Panc1 (cell line): ENCODE measurements around the gene SPRR2A.

ENCODE experiments used
- POLR2AphosphoS5 ChIP-seq: IDR thresholded peaks from 2 replicates; pipeline ENCODE4 v1.6.1; 2012; ENCODE audit warnings: mild to moderate bottlenecking, low read depth, low read length, moderate library complexity
- TCF7L2 ChIP-seq: IDR thresholded peaks from 2 replicates; pipeline ENCODE4 v1.6.1; 2011; ENCODE audit warnings: mild to moderate bottlenecking, low read depth, low read length, inconsistent platforms
- TF ChIP-seq, protein P1 (sequence below): fragments of 450-650 bp; IDR thresholded peaks from 2 replicates; pipeline ENCODE4 v1.5.1; 2017; ENCODE audit warnings: mild to moderate bottlenecking
- TF ChIP-seq, protein P2 (sequence below), 2 experiments: IDR thresholded peaks; 2 replicates each; pipeline ENCODE4 v1.6.1; 2011 to 2012; ENCODE audit warnings: low read depth in 2 of 2, control low read depth in 1 of 2, low read length in 1 of 2, mild to moderate bottlenecking in 1 of 2, moderate library complexity in 1 of 2; ENCODE audit not compliant: insufficient read depth in 1 of 2

DNA sequence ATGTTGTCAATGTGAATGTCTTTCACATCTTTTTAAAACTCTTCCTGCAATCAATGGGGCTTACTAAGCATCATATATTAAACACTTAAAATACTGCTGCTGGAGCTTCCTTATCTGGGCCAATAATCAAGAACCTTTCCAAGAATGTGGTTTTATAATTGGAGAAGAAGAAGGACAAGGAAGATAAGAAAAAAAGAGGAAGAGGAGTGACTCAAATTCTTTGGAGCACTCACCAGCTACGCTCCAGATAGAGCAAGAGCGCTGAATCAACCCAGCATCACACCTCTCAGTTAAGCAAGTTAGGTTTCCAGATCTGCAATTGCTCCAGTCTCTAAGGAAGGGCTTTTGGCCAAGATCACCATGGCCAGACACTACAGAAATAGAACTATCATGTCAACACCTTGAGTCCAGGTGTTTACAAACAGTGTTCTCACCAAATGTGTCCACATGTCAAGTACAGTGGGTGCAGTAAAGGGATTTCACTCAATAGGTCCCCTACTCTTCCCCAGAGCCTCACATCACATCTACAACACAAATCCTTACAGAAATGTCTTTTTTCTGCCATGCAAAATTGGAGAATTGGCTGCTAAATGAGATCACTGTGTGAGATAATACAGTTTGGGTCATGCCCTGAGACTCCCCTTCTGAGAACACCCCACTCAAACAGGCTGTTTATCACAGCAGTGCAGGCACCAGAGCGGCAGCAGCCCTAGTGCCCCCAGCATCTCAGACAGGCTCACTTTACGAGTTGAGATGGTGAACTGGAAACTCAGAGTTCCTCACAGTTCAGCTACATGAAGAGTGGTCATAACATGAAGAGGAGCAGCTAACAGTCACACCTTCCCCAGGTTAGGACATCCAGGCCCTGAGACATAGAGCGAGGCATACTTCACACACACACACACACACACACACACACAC is 15.8 kb upstream of the SPRR2A start:
- TF ChIP-seq, protein P1, sequence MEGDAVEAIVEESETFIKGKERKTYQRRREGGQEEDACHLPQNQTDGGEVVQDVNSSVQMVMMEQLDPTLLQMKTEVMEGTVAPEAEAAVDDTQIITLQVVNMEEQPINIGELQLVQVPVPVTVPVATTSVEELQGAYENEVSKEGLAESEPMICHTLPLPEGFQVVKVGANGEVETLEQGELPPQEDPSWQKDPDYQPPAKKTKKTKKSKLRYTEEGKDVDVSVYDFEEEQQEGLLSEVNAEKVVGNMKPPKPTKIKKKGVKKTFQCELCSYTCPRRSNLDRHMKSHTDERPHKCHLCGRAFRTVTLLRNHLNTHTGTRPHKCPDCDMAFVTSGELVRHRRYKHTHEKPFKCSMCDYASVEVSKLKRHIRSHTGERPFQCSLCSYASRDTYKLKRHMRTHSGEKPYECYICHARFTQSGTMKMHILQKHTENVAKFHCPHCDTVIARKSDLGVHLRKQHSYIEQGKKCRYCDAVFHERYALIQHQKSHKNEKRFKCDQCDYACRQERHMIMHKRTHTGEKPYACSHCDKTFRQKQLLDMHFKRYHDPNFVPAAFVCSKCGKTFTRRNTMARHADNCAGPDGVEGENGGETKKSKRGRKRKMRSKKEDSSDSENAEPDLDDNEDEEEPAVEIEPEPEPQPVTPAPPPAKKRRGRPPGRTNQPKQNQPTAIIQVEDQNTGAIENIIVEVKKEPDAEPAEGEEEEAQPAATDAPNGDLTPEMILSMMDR, result no peak
- TF ChIP-seq POLR2AphosphoS5 (no peak), TCF7L2 (no peak)
- TF ChIP-seq, protein P2, sequence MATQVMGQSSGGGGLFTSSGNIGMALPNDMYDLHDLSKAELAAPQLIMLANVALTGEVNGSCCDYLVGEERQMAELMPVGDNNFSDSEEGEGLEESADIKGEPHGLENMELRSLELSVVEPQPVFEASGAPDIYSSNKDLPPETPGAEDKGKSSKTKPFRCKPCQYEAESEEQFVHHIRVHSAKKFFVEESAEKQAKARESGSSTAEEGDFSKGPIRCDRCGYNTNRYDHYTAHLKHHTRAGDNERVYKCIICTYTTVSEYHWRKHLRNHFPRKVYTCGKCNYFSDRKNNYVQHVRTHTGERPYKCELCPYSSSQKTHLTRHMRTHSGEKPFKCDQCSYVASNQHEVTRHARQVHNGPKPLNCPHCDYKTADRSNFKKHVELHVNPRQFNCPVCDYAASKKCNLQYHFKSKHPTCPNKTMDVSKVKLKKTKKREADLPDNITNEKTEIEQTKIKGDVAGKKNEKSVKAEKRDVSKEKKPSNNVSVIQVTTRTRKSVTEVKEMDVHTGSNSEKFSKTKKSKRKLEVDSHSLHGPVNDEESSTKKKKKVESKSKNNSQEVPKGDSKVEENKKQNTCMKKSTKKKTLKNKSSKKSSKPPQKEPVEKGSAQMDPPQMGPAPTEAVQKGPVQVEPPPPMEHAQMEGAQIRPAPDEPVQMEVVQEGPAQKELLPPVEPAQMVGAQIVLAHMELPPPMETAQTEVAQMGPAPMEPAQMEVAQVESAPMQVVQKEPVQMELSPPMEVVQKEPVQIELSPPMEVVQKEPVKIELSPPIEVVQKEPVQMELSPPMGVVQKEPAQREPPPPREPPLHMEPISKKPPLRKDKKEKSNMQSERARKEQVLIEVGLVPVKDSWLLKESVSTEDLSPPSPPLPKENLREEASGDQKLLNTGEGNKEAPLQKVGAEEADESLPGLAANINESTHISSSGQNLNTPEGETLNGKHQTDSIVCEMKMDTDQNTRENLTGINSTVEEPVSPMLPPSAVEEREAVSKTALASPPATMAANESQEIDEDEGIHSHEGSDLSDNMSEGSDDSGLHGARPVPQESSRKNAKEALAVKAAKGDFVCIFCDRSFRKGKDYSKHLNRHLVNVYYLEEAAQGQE (IDR thresholded peaks at IDR 0.05; ENCODE audit: insufficient read depth in 1 of 2, low read depth in 2 of 2, low read length in 1 of 2), result no peak
